HG02884 (cell line): ENCODE results near the gene GOLGA8A.
"Not testable (repeated sequence)": the region's sequence is repeated elsewhere in the genome, so short reads cannot be mapped to it uniquely, and the experiment has no call there.

ENCODE experiments used
- ATAC-seq: cut with Tn5 transposase; IDR thresholded peaks from one replicate; pipeline ENCODE4 v1.9.1; 2021; ENCODE audit warnings: mild to moderate bottlenecking, moderate library complexity; ENCODE audit not compliant: unreplicated experiment

GOLGA8A gene, protein sequence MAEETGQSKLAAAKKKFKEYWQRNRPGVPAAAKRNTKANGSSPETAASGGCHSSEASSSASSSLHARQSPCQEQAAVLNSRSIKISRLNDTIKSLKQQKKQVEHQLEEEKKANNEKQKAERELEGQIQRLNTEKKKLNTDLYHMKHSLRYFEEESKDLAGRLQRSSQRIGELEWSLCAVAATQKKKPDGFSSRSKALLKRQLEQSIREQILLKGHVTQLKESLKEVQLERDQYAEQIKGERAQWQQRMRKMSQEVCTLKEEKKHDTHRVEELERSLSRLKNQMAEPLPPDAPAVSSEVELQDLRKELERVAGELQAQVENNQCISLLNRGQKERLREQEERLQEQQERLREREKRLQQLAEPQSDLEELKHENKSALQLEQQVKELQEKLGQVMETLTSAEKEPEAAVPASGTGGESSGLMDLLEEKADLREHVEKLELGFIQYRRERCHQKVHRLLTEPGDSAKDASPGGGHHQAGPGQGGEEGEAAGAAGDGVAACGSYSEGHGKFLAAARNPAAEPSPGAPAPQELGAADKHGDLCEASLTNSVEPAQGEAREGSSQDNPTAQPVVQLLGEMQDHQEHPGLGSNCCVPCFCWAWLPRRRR

DNA sequence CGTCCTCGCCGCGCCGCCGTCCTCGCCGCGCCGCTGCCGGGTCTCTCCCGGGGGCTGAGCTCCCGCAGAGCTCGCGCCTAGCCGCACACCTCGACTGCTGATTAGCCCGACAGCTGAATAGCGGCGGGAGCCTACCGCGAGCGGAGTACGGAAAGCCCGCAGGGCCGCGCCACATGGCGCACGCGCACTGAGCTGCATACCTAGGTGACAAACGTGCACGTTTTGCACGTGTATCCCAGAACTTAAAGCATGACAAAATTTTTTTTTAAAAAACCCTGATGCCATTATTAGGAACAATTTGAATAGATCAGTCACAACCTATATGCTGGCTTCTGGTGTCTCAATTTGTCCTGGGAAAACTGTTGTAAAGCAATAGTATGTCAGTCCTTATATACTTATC is at the start of gene GOLGA8A:
Gene GOLGA8A, minus strand, starts transcription at position 122 of the 400 bp plus-strand sequence. CDS start 48,117 bp downstream, outside the sequence.
- ATAC-seq, result no peak

DNA sequence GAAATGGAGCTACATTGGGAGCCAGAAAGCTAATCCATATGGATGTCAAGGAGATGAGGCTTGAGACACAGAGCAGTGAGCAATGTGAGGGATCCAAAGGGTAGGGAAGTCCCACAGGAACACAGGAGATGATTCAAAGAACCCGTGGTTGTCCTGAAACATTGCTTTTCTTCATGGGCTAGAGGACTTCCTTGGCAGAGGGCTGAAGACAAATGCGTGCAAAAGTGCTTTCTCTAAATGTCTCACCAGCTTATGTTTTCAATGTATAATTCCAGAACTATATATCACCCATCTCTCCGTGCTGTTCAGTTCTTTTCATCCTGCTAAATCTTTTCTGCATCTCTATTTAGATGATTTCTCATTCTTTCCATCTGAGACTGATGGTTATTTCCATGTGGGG is 46.0 kb upstream of the GOLGA8A start:
- no peak for ATAC-seq

- no peak for ATAC-seq
Observed at GRCh38 chr15:34481370-34481769, 43.8 kb upstream of the GOLGA8A start.

GRCh38 chr15:34473840-34474239 is 36.2 kb upstream of the GOLGA8A start:
- ATAC-seq, result no peak

- ATAC-seq, result no peak
Observed at GRCh38 chr15:34472947-34473346, 35.3 kb upstream of the GOLGA8A start.

GRCh38 chr15:34470892-34471291 is 33.3 kb upstream of the GOLGA8A start:
- no peak for ATAC-seq

- ATAC-seq, result no peak
Observed at GRCh38 chr15:34470091-34470490, 32.5 kb upstream of the GOLGA8A start.

DNA sequence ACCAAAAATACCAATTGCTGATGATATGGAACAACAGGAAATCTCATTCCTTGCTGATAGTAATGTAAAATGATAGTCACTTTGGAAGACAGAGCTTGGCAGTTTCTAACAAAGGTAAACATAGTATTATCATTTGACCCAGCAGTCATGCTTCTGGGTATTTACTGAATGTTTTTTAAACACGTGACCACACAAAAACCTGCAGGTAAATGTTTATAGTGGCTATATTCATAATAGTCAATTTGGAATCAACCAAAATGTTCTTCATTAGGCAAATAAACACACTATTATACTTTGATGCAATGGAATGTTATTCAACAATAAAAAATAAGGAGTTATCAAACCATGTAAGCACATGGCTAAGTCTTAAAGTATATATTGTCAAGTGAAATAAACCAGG is 24.1 kb upstream of the GOLGA8A start:
- ATAC-seq, result no peak

- ATAC-seq, result no peak
Observed at GRCh38 chr15:34460451-34460850, 22.8 kb upstream of the GOLGA8A start.

DNA sequence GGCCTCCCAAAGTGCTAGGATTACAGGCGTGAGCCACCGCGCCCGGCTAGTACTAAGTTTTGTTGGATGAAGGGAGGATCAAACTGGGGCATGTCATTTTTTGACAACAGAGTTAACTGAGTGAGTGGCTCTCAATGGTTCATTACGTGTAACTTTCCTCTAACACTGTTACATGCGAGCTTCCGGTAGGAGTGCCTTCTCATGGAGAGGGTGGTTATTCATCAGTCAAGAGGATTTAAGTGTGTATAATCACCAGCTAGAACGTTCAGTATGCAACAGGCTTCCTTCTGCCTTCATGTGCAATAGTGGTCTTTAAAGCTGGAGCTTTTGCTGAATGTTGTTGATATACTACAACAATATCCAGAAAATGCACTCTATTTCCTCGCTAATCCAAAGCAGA is 19.1 kb upstream of the GOLGA8A start:
- no peak for ATAC-seq

DNA sequence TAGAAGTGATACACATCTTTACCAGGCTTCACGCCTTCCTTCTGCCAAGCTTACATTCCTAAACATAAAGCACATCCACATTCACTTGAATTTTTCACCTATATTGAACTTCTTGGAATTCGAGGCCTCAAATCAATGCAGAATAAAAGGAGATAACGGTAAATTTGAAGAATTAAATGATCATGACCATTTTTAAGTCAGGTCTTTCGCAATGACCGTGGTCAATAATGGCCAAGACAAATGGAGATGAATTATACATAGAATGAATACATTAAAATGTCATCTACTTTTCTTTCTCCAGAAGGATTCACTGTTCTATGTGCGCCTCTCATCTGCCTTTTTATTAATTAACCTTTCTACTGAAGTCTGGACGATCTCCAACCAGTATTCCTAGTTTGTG is 5.3 kb upstream of the GOLGA8A start:
- ATAC-seq, result no peak

DNA sequence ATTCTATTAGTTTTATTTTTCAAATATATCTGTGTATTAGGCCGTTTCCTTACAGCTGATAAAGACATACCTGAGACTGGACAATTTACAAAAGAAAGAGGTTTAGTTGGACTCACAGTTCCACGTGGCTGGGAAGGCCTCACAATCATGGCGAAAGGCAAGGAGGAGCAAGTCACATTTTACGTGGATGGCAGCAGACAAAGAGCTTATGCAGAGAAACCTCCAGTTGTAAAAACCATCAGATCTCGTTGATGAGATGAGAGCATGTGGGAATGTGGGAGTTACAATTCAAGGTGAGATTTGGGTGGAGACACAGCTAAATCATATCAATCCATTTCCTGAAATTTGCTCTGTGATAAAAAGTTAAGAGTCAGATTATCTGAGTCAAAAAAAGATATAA is 2.3 kb upstream of the GOLGA8A start:
- ATAC-seq, result no peak

- no peak for ATAC-seq
Observed at GRCh38 chr15:34436956-34437442, 609 bp downstream of the GOLGA8A start.

DNA sequence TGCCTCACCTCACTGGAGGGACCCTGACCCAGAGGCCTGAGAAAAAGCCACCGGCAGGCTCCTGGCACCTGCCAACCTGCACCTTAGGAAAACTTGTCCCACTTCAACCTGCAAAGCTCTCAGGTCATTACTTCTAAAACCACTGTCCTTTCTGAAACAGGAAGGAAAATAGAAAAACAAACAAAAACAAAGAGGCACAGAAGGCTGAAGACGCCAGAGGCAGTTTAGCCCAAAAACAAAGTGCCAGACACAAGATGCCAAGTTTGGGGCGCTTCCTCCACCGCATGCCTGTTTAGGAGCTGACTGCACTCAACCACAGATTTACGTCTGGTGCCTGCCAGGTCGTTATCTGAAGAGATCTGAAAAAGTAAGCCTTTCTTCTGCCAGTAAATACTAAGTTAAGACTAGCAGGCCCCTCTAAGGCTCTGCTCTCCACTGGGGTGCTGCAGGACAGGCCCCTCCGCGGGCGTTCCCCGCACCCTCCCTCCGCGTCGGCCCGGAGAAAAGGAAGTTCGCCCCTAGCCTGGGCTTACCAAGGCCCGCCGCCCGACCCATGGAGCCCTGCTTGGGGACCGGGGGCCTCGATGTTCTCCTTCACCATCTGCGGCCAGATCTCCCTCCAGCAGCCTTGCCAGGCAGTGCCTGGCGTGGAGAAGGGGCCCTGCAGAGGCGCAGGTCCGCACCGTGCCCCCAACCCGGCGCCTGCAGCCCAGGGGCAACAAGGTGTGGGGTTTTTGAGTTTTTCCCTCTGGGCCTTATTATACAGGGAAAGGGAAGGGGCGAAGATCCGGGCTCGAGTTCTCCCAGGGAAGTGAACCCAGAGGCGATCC is 1.3 kb downstream of the GOLGA8A start:
- ATAC-seq, result no peak

GRCh38 chr15:34435658-34436057 is 1.9 kb downstream of the GOLGA8A start:
- ATAC-seq, result no peak

- ATAC-seq, result no peak
Observed at GRCh38 chr15:34434627-34435305, 2.8 kb downstream of the GOLGA8A start.

DNA sequence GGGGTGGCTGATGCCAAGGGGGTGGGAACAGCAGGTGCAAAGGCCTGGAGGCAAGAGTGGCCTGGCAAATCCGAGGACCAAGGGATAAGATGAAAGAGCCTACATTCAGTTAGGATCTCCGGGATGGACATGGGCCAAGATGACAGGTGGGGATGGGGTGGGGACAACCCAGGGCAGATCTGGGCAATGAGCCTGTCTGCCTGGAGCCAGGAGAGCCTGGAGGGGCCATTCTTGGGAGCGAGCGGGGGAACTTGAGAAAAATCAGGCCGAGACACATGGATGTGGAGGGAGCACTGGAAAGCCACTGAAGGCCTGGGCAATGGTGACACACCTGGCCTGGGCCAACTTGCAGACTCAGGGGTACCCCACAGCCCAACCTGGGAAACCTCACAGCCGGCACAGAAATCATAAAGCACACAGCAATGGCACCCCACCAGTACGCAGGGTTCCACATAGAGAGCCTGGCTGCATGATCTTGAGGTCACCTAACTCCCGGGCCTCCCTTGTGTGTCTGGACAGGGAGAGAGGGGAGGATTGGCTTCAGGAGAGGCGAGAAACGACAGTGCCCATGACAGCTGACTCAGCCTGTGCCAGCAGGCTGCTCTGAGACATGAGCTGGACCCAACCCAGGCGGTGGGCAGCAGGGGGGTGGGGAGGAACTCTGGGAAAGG is 3.5 kb downstream of the GOLGA8A start:
- not testable (repeated sequence) for ATAC-seq

- not testable (repeated sequence) for ATAC-seq
Observed at GRCh38 chr15:34430642-34431041, 7.0 kb downstream of the GOLGA8A start.

GRCh38 chr15:34423425-34424090 is 14.1 kb downstream of the GOLGA8A start:
- ATAC-seq, result not testable (repeated sequence)

- ATAC-seq, result not testable (repeated sequence)
Observed at GRCh38 chr15:34420953-34421352, 16.7 kb downstream of the GOLGA8A start.
